HEK293T (cell line): ENCODE results near the gene HES7.

Source experiments
- ARNT ChIP-seq: fragments of 450-650 bp; IDR thresholded peaks from 2 replicates; pipeline ENCODE4 v1.6.1; 2017; ENCODE audit warnings: mild to moderate bottlenecking
- BHLHE40 ChIP-seq: fragments of 450-650 bp; IDR thresholded peaks from 2 replicates; pipeline ENCODE4 v1.6.1; 2016; ENCODE audit warnings: mild to moderate bottlenecking, moderate library complexity, borderline replicate concordance
- FOXA1 ChIP-seq: fragments of 450-650 bp; IDR thresholded peaks from 2 replicates; pipeline ENCODE4 v1.6.1; 2016; ENCODE audit warnings: mild to moderate bottlenecking
- FOXM1 ChIP-seq: fragments of 450-650 bp; IDR thresholded peaks from 2 replicates; pipeline ENCODE4 v1.6.1; 2017; ENCODE audit warnings: mild to moderate bottlenecking, borderline replicate concordance
- NFRKB ChIP-seq: fragments of 450-650 bp; IDR thresholded peaks from 2 replicates; pipeline ENCODE4 v1.6.1; 2016; ENCODE audit warnings: mild to moderate bottlenecking, moderate library complexity
- SP1 ChIP-seq: fragments of 450-650 bp; IDR thresholded peaks from 2 replicates; pipeline ENCODE4 v1.6.1; 2017
- TARDBP ChIP-seq: fragments of 450-650 bp; IDR thresholded peaks from 2 replicates; pipeline ENCODE4 v1.6.1; 2016

DNA sequence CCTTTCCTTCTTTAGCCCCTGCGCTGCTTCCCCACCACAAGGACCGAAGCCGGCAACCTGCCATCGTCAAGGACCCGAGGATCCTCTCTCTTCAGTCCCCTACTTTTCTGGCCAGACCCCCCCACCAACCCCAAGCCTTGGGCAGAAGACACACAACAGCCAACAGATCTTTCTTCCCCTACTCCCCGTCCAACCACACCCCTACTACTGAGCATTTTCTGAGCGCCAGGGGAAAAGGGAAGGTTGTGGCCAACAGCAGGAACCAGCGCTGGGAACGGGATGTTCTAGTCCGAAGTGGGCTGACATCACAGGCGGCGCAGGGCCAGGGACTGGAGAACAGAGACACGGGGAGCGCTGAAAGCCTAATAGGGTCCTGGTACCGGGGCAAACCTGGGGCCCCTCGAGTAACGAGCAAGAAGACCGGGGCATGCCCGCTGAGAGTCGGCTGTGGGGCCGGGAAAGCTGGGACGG lies 27.8 kb upstream of the HES7 start:
- TF ChIP-seq SP1, result no peak
- TF ChIP-seq TARDBP, result no peak
- TF ChIP-seq BHLHE40, result no peak
- TF ChIP-seq FOXA1, result no peak
- no peak for TF ChIP-seq FOXM1
- no peak for TF ChIP-seq ARNT
- no peak for TF ChIP-seq NFRKB
